HG03521 (cell line): ENCODE measurements around the gene ANKMY1.
"Not testable (repeated sequence)": the region's sequence is repeated elsewhere in the genome, so short reads cannot be mapped to it uniquely, and the experiment has no call there.

Experiments
- ATAC-seq: cut with Tn5 transposase; IDR thresholded peaks from one replicate; pipeline ENCODE4 v1.9.1; 2021; ENCODE audit warnings: mild to moderate bottlenecking, moderate library complexity; ENCODE audit not compliant: unreplicated experiment

The ANKMY1 gene

GRCh38 chr2:240523451-240524281, 34.1 kb downstream of the ANKMY1 start:
- no peak for ATAC-seq

GRCh38 chr2:240522406-240522805, 35.4 kb downstream of the ANKMY1 start:
- ATAC-seq, result no peak

GRCh38 chr2:240521885-240522284, 35.9 kb downstream of the ANKMY1 start:
- not testable (repeated sequence) for ATAC-seq

GRCh38 chr2:240520974-240521350, 36.8 kb downstream of the ANKMY1 start:
- no peak for ATAC-seq

- no peak for ATAC-seq
Measured at GRCh38 chr2:240520130-240520973, 37.4 kb downstream of the ANKMY1 start.

- ATAC-seq, result no peak
Measured at GRCh38 chr2:240519396-240520129, 38.2 kb downstream of the ANKMY1 start.

GRCh38 chr2:240518981-240519380, 38.8 kb downstream of the ANKMY1 start:
- no peak for ATAC-seq

GRCh38 chr2:240517342-240517741, 40.4 kb downstream of the ANKMY1 start:
- ATAC-seq, result no peak

GRCh38 chr2:240514631-240515030, 43.2 kb downstream of the ANKMY1 start:
- no peak for ATAC-seq

- ATAC-seq, result peak; percentile 87
Measured at GRCh38 chr2:240513549-240514287, 44.1 kb downstream of the ANKMY1 start.

- ATAC-seq, result no peak
Measured at GRCh38 chr2:240512666-240513535, 44.9 kb downstream of the ANKMY1 start.

- no peak for ATAC-seq
Measured at GRCh38 chr2:240512109-240512485, 45.7 kb downstream of the ANKMY1 start.

- no peak for ATAC-seq
Measured at GRCh38 chr2:240511351-240512108, 46.3 kb downstream of the ANKMY1 start.

- ATAC-seq, result no peak
Measured at GRCh38 chr2:240510513-240511210, 47.1 kb downstream of the ANKMY1 start.

GRCh38 chr2:240509667-240510512, 47.9 kb downstream of the ANKMY1 start:
- ATAC-seq, result no peak

GRCh38 chr2:240508832-240509545, 48.8 kb downstream of the ANKMY1 start:
- no peak for ATAC-seq

- ATAC-seq, result no peak
Measured at GRCh38 chr2:240507778-240508251, 50.0 kb downstream of the ANKMY1 start.
